GM23248 (cell line): ENCODE data around the gene PRKAR2A.

Source experiments
- EZH2 ChIP-seq: fragments of 200-600 bp; sonication (generic); IDR thresholded peaks from 2 replicates; pipeline ENCODE4 v1.6.1; 2018; ENCODE audit warnings: antibody characterized with exemption, mild to moderate bottlenecking; ENCODE audit not compliant: insufficient read depth, poor library complexity, severe bottlenecking
- EZH2phosphoT487 ChIP-seq: fragments of 200-600 bp; sonication (generic); IDR thresholded peaks from 2 replicates; pipeline ENCODE4 v1.6.1; 2018; ENCODE audit warnings: antibody characterized with exemption, moderate library complexity, mild to moderate bottlenecking, low read depth; ENCODE audit not compliant: insufficient read depth

- TF ChIP-seq EZH2phosphoT487: no peak
- TF ChIP-seq EZH2: no peak
These were observed 100.0 kb downstream of the PRKAR2A start for GRCh38 chr3:48747706-48748105.
